GM12878 (cell line): ENCODE measurements around the gene ZNF627.

ENCODE experiments used
- ATF2 ChIP-seq: IDR thresholded peaks from 2 replicates; pipeline ENCODE4 v1.6.1; 2012; ENCODE audit warnings: low read length, inconsistent platforms
- CBFB ChIP-seq: IDR thresholded peaks from 2 replicates; pipeline ENCODE4 v1.6.1; 2016; ENCODE audit warnings: antibody characterized with exemption, low read depth
- CTCF ChIP-seq, 3 experiments: IDR thresholded peaks in 2 of 3; conservative IDR thresholded peaks in 1 of 3; 2 replicates each; pipeline ENCODE4 v1.5.1; 2011; ENCODE audit warnings: low read depth in 3 of 3, low read length in 3 of 3, mild to moderate bottlenecking in 3 of 3, control low read depth in 2 of 3, moderate library complexity in 2 of 3, inconsistent platforms in 1 of 3, mixed read lengths in 1 of 3; ENCODE audit not compliant: control insufficient read depth in 2 of 3, insufficient read depth in 1 of 3; ENCODE audit errors: extremely low read depth in 1 of 3
- EP300 ChIP-seq, 2 experiments: fragments of 150-350 bp in 1 of 2; IDR thresholded peaks; 2 replicates each; pipeline ENCODE4 v1.6.1; 2011 to 2012; ENCODE audit warnings: low read depth in 2 of 2, low read length in 2 of 2, borderline replicate concordance in 1 of 2, improper control_type of control experiment in 1 of 2, inconsistent platforms in 1 of 2; ENCODE audit not compliant: control insufficient read depth in 1 of 2
- NR2C2 ChIP-seq: IDR thresholded peaks from 2 replicates; pipeline ENCODE4 v1.6.1; 2011; ENCODE audit warnings: borderline replicate concordance, low read depth; ENCODE audit not compliant: control insufficient read depth, insufficient read length
- POLR2A ChIP-seq: IDR thresholded peaks from 2 replicates; pipeline ENCODE4 v1.6.1; 2011; ENCODE audit warnings: low read depth, mild to moderate bottlenecking, low read length
- TCF7 ChIP-seq: IDR thresholded peaks from 2 replicates; pipeline ENCODE4 v1.6.1; 2014; ENCODE audit warnings: antibody characterized with exemption, borderline replicate concordance
- YY1 ChIP-seq: IDR thresholded peaks from 2 replicates; pipeline ENCODE4 v1.6.1; 2011; ENCODE audit warnings: low read depth, mild to moderate bottlenecking, low read length

- TF ChIP-seq CTCF (IDR thresholded peaks at IDR 0.05 in 2 of 3, conservative IDR thresholded peaks at IDR 0.05 in 1 of 3; ENCODE audit: control insufficient read depth in 2 of 3, extremely low read depth in 1 of 3, insufficient read depth in 1 of 3, low read depth in 3 of 3, low read length in 3 of 3) (no peak), NR2C2 (no peak), ATF2 (no peak), POLR2A (no peak), YY1 (no peak), CBFB (no peak), EP300 (IDR thresholded peaks at IDR 0.05; ENCODE audit: borderline replicate concordance in 1 of 2, control insufficient read depth in 1 of 2, low read depth in 2 of 2, low read length in 2 of 2) (peak; percentile 77 to 81; a peak in 3 of 4 replicates), TCF7 (no peak)
These were observed 22.6 kb upstream of the ZNF627 start for GRCh38 chr19:11574689-11575088.
